Measurements from ENCODE around the gene JAG2.

JAG2 gene

GRCh38 chr14:105165134-105165704, 3.4 kb downstream of the JAG2 start:
- DNase-seq (ENCODE audit: low spot score) = no peak

GRCh38 chr14:105163040-105163742, 5.4 kb downstream of the JAG2 start:
- no peak for DNase-seq (ENCODE audit: low spot score)

- DNase-seq (ENCODE audit: low spot score) = no peak
Observed at GRCh38 chr14:105162669-105162979, 6.0 kb downstream of the JAG2 start.

GRCh38 chr14:105161964-105162668, 6.5 kb downstream of the JAG2 start:
- DNase-seq (ENCODE audit: low spot score) = no peak

- no peak for DNase-seq (ENCODE audit: low spot score)
Observed at GRCh38 chr14:105161309-105161708, 7.3 kb downstream of the JAG2 start.

GRCh38 chr14:105160776-105161175, 7.8 kb downstream of the JAG2 start:
- no peak for DNase-seq (ENCODE audit: low spot score)

GRCh38 chr14:105159344-105159743, 9.2 kb downstream of the JAG2 start:
- DNase-seq (ENCODE audit: low spot score) = no peak

GRCh38 chr14:105158794-105159193, 9.8 kb downstream of the JAG2 start:
- no peak for DNase-seq (ENCODE audit: low spot score)

- no peak for DNase-seq (ENCODE audit: low spot score)
Observed at GRCh38 chr14:105157872-105158271, 10.7 kb downstream of the JAG2 start.

- no peak for DNase-seq (ENCODE audit: low spot score)
Observed at GRCh38 chr14:105156414-105157375, 11.9 kb downstream of the JAG2 start.

GRCh38 chr14:105155681-105156413, 12.7 kb downstream of the JAG2 start:
- DNase-seq (ENCODE audit: low spot score) = no peak

- DNase-seq (ENCODE audit: low spot score) = no peak
Observed at GRCh38 chr14:105155071-105155651, 13.4 kb downstream of the JAG2 start.

GRCh38 chr14:105154476-105154871, 14.1 kb downstream of the JAG2 start:
- DNase-seq (ENCODE audit: low spot score) = no peak

- DNase-seq (ENCODE audit: low spot score) = no peak
Observed at GRCh38 chr14:105153739-105154475, 14.7 kb downstream of the JAG2 start.

- no peak for DNase-seq (ENCODE audit: low spot score)
Observed at GRCh38 chr14:105153331-105153731, 15.2 kb downstream of the JAG2 start.

- no peak for DNase-seq (ENCODE audit: low spot score)
Observed at GRCh38 chr14:105152794-105153241, 15.8 kb downstream of the JAG2 start.

- no peak for DNase-seq (ENCODE audit: low spot score)
Observed at GRCh38 chr14:105151838-105152793, 16.5 kb downstream of the JAG2 start.

- no peak for DNase-seq (ENCODE audit: low spot score)
Observed at GRCh38 chr14:105151084-105151837, 17.3 kb downstream of the JAG2 start.

Measured in Ammon's horn (tissue), 1 donor.